GM19463 (cell line): ENCODE data around the gene GRK5.

Experiments used
- ATAC-seq: cut with Tn5 transposase; IDR thresholded peaks from one replicate; pipeline ENCODE4 v1.9.1; 2021; ENCODE audit warnings: mild to moderate bottlenecking, moderate library complexity; ENCODE audit not compliant: unreplicated experiment

GRK5 gene

DNA sequence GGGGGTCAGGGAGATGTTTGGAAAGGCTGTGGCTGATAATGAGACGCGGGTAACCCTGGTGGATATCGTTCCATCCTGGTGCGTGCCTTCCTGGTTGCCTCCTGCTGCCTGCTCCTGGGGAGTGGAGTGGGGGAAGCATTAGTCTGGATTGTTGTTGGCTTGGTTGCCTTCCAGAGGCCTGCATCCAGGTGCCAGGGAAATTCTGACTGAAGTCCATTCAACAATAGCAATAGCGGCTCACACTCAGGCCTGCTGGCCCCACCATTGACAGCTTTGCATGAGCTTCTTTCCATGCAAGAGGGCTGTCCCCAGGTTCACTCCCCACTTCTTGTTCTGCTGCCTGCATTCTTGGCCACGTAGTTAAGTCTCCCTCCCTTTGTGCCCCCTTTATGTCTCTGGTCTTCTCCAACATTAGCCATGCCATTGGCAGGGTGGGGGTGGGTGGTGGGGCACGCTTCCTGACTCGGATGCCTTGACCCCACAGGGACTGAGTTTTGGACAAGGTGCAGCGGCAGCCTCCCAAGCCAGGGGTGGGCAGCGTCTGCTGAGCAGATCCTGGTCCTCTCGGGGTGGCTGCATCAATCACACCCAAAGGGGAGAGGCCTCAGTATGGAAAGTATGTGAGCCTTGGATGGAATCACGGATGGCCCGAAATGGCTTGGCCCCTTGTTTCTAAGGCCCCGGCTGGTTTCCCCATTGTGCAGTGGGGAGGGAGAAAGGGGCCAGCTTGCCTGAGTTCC is 150.2 kb downstream of the GRK5 start:
- ATAC-seq = no peak

DNA sequence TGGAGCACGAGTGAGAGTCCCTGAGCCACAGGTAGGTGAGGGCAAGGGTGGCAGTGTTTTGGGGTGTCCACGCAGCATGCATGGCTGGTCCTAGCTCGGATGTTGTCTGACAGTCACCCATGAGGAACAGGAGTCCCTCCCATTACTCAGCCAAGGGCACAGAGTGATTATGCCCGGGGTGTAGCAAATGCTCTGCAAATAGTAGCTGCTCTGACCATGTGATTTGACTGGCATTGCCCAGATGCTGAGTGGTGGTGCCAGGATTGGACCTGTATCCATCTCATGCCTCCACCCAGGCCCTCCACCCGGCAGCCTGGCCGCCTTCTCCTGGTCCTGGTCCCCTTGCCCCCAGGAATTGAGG is 150.8 kb downstream of the GRK5 start:
- no peak for ATAC-seq

DNA sequence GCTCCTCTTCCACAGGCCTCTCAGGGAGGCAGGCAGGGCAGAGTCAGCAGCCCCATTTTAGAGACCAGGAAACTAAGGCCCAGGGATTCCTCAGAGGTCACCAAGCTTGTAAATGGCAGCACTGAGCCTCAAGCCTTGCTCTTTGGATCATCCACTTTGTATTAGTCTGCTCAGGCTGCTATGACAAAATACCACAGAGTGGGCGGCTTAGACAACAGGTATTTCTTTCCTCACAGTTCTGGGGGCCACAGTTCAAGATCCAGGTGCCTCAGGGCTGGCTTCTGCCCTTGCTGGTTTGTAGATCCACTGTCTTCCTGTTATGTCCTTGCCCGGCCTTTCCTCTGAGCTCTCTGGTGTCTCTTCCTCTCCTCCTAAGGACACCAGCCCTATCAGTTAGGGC is 151.2 kb downstream of the GRK5 start:
- ATAC-seq = no peak

DNA sequence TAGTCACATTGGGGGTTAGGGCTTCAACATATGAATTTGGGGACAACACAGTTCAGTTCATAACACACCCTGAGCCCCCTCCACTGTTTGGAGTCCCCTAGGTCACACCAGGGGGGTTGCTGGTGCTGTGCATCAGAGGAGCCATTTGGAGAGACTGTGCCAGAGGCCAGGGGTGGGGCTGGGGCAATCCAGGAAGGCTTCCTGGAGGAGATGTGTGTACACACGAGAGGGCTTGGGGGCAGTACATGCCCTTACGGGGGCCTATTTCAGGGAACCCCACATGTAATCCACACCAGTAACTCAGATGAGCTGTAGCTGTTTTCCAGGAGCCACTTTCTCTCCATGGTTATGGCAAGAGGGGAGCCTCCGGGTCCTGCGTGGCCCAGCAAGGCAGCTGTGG is 151.7 kb downstream of the GRK5 start:
- ATAC-seq = no peak

DNA sequence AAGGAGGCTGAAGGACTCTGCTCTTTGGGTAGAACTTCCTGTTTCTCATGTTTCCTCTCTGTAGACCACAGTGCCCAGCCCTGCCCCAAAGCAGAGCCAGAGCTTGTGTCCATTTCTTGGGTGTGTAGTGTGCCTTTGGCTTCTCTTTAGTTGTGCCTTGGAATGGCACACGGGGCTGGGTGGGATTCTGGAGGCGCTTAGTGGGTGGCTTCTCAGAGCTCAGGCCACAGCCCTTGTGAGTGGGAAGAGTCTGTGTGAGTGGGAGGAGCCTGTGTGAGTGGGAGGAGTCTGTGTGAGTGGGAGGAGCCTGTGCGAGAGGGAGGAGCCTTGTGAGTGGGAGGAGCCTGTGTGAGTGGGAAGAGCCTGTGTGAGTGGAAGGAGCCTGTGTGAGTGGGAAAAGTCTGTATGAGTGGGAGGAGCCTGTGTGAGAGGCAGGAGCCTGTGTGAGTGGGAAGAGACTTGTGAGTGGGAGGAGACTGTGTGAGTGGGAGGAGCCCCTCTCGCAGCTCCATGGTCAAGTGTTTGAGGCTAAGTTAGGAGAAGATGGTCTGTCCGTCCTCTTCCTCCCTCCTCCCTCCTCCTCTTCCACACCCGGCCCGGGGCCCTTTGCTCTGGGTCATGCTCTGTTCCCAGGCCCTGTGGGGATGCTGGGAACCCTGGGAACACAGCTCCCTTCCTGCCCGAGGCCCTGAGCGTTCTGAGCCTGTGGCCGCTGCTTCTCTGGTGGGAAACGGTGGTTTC is 153.0 kb downstream of the GRK5 start:
- ATAC-seq = no peak

DNA sequence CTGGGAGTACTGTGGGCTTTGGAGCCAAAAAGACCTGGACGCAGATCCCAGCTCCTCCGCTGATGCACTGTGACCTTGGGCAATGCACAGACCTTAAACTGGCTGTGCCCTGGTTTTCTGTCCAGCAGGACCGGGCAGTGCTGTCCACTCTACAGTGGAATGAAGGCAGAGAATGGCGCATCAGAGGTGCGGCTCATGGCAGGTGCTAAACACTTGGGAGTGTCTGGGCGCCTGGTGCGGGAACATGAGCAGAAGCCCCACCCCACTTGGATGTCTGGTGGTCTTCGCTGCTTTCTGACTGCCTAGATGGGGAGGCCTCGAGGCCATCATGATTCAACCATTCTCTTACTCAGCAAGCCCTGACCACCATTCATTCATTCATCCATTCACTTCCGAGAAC is 153.7 kb downstream of the GRK5 start:
- ATAC-seq = no peak

DNA sequence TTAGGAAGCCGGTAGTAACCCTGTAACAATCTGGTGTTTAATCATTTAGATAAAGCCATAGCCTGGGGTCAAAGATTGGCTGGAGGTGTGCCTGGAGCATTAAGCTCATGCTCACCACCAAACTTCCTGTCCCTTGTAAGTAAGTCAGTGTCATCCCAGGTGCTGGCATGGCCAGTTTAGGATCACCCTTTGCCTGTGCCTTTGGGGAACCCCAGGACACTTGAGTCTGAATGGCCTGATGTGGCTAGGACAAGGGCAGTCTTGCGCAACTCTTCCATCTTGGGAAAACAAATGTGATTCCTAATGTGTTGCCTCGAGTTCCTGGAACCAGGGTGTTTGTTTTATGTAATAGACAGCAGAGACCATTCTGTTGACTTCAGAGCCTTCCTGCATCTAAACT is 154.8 kb downstream of the GRK5 start:
- ATAC-seq = no peak

DNA sequence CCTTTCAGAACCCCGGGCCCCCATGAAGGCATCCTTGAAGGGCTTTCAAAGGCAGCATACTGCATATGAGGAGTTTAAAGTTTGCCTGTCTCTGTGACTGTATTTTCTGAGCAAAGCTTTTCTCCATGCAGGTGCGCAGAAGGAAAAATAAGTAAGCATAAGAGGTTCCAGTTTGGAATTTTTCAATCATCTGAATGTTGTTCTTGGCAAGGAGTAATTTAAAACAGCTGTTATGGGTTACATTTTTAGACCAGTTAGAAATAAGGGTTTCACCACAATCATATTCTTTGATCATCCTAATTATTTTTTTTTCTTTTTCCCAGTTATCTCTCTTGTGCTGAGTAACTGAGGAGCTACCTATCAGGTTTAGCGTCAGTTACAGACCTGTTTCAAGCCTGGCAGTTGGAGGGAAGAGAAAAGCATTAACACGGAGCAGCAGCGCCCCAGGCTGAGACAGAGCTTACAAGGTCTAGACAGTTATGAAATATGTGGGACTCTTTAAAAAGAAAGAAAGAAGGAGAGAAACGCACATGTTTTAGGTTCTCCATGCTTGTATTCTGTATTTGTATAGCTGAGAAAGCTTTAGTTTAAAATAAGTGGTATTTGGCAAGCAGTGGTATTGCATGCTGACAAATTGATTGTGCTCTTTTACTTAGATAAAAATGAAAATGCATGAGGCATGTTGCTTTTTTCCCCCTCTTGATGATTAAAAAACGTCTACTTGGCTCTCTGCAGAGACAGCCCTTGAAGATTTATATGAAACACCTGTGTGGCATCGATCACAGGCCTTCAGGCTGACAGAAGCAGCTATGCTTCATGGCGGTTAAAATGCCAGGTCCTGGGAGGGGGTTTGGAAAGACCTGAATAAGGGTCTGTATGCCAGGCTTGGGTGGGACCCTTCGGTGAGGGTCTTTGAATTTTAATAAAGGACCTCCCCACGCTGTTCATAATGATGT is 157.6 kb downstream of the GRK5 start:
- ATAC-seq = no peak

DNA sequence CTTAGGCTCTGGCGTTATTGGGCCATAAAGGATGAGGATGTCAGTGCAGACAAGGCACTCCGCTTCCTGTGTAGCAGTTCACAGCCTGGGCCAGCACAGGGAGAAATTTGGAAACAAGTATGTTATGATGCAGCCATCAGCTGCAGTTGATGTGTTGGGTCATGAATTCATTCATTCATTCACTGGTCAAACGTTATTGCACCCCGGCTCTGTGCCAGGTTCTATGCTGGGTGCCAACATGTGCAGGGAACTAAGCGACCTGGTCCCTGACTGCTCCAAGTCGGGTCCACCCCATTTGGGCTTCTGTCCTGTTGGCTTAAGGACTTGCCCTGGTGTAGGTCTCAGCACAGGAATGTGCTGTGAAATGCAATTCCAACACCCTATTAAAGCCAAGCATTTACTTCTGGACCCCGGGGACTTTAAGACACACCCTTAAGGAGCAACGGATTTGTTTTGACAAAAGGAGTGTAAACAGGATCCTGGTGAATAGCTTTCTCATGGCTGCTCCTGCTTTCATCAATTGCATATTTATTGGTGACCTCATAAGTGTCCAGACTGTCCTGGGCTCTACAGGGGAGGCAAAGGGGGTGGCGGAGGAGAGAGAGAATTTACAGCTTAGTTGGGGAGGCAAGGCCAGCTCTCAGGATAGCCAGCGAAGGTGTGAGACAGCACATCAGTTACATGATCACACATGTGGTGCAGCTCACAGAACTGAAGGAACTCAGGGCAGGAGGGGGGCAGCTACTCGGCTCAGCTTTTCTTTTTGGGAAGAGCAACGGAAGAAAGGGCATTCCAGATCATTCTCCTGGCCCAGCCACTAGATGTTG is 158.6 kb downstream of the GRK5 start:
- ATAC-seq = no peak

DNA sequence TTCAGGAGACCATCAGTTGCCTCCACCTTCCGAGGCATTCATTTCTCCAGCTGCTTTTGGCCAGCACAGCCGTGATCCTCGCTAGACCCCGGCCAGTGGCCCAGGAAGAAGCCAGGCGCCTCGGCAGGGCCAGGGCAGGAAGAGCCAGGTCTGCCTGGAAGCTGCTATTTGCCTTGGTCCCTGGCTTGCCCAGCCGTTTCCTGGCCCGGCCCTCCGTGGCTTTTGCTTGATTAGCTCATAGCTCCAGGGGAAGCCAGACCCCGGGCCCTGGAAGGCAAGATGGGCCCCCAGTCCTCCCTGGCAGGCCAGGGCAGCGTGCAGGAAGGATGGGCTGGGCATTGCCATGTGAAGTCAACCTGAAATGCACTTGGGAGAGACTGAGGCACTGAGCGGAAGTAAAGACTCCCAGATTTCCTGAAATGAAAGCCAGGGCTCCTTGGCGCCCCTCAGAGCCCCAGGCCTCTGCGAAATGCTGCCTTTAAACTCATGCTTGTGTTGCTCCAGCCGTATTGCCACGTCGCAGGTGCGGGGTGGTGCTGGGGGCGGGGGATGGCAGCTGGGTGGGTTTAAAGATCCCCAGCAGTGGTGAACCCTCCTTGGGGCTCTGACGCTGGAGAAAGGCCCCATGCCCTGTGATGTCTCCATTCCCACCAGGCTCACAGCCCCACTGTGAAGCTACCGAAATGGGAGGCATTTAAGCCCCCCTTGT is 160.6 kb downstream of the GRK5 start:
- ATAC-seq = no peak

DNA sequence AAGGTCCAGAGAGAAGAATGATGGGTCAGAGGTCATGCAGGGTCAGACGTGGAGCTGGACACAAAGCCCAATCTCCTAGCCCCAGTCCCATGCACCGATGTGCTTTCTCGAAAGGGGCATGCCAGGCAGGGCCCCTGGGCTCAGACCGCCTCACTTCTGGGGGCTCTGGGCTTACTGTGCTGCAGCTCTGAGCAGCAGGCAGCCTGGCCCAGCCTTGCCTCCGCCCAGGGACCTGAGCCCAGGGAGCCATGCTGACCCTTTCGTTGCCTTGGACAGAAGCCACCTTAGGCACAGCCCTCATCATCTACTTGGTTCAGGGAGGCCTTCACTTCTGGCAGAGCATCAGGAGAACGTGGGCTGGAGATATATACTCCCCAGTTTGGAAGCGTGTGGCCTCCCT is 161.2 kb downstream of the GRK5 start:
- no peak for ATAC-seq

DNA sequence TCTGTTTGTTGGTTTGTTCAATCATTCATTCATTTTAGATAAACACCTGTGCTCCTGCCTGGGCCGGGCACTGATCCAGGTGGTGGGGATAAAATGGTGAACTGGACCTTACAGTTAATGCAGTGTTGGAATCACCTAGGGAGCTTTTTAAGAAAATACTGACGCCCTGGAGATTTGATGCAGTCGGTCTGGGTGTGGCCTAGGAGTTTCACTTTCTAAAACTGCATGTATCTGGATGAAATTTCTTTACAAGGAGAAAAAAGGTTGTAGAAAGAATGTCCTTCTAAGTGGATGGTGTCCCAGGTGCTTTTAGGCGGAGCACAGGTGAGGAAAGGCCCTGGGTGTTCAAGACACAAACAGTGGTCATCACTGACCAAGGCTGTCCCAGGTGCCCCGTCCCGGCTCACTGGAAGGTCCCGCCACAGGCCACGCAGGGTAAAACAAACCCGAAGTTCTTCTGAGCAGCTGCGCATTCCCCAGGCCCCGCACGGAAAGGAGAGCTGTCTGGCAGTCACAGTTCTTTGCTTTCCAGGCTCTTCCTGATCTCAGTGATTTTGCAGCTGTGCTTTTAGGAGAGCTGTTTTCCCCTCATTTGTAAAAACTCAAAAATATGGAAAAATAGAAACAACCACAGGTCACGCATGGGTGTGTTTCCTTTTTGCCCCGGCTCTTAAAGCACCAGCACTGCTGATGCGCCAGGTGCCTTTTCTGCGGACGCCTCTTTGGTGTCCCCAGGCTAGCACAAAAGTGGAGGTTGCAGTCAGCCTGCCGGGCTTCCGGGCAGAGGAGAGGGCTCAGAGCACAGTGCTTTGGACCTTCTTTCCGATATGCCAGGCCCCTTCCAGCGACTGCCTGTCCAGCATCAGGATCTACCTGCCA is 161.9 kb downstream of the GRK5 start:
- ATAC-seq = peak; percentile 64

DNA sequence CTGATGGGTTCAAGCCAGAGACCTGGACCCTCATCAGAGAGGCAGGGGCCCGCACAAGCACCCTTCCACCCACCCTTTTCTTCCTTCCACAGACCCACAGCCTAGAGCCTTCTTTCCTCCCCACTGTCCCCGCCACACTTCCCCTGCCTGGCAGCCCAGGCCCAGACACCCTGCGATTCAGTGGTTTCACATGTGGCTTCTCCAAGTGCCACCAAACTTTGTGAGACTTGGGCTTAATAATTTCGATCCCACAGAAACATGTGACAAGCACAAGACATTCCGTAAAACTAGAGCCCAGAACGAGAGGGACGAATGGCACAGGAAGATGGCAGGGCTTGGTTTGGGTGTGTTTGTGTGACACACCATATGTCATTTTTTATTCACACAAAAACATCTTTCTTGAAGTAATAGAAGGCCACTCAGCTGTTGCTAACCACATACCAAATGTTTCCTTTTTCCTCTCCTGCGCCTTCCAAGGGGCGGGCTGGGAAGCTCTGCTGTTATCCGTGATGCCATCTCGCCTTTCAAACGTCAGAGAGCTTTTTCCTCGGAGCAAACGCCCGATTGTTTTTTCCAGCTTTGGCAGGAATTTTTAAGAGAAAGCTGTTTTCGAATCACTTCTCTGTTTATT is 162.9 kb downstream of the GRK5 start:
- no peak for ATAC-seq

DNA sequence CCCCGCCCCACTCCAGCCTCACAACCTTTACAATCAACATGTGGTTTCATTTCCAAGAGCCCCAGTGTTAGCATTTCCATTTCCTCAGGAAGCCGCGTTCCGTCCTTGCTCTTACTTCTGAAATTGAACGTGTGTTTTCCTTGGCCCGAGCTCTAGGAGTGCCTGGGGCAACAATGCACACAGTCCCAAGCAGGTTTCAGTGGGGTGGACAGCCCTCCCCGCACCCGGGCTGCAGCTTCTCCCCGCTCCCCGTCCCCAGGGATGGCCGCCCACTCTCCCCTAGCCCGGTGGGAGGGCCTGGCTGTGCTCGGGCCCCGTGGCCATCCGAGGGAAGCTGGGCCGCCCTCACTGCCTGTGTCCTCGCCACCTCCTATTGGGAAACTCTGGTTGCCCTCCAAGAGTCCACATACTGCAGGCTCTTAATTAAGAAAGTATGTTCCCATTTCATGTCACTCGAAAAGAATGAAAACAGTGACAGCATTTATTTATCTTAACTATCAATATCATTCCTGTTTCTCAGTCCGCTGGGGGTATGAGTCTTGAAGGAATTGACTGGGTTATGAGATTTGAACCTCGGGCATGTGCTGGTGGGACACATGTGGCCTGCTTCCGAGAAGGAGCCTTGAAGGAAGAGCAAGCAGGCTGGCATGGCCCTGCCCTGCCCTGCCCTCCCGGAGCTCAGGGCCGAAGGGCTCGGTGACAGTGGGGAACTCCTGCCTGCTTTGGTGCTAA is 163.8 kb downstream of the GRK5 start:
- no peak for ATAC-seq

DNA sequence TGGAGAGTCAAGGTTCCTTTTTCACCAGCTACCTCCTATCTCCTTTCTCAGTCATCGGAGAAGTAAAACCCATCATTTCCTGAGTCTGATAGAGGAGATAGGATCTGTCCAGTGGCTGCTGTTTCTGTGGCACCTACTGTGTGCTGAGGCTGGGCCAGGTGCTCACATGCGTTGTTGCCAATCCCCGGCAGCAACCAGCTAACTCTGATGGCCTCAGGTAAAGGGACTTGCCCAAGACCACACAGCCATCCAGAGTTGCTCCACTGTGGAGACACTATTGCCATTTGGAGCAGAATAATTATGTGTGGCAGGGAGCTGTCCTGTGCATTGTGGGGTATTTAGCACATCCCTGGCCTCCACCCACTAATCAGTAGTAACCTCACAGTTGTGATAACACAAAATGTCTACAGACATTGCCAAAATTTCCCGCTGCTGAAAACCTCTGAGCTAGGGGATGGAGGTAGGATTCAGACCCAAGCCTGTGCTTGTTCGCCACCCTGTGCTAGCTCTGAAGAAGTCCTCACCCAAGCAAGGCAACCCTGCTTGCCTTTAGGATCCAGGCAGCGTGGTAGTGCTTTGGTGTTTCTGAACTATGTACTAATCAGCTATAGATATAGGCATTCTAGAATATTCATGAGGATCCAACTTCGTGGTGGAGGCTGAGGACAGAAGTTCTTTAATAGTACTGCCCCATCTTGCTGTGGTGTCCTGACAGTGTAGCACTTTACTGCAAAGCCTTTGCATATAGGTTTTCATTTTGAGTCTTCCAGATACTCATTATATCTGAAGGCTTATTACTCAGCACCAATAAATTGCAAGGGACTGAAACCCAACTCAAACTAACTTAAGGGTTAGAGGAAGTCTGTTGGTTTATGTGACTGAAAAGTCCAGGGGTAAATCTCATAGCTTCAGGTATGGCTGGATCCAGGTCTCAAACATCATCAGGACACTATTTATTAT is 164.6 kb downstream of the GRK5 start:
- ATAC-seq = peak; percentile 51

DNA sequence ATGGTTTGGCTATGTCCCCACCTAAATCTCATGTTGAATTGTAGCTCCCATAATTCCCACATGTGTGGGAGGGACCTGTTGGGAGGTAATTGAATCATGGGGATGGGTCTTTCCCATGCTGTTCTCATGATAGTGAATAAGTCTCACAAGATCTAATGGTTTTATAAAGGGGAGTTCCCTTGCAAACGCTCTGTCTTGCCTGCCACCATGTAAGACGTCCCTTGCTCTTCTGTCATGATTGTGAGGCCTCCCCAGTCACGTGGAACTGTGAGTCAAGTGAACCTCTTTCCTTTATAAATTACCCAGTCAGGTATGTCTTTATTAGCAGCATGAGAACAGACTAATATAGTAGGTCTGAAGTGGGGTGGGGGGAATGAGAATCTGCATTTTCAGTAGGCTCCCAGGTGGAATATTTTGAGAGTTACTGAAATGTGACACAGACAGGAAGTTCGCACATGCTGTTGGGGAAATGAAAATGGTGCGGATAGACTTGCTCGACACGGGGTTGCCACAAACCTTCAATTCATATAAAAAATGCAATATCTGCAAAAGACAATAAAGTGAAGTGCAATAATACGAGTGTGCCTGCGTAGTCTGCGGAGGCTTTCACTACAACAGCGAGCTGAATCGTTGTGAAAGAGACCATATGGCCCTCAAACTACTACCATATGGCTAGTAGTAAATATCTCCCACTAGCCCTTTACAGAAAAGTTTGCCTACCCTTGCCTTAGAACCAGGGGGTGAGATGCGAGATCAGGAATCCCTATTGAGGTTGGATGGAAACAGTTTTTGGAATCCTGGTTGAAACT is 166.1 kb downstream of the GRK5 start:
- no peak for ATAC-seq
